Rectal smooth muscle tissue (tissue), 1 donor: ENCODE data around the gene OR56A3.

Source experiments
- H3K27ac ChIP-seq: one replicate; pipeline ENCODE4 v1.7.0; 2013; ENCODE audit warnings: low read depth, low read length, inconsistent platforms
- H3K27me3 ChIP-seq: one replicate; pipeline ENCODE4 v1.7.0; 2013; ENCODE audit warnings: low read length; ENCODE audit not compliant: control insufficient read depth, insufficient read depth
- H3K36me3 ChIP-seq: one replicate; pipeline ENCODE4 v1.7.0; 2013; ENCODE audit warnings: low read length; ENCODE audit not compliant: control insufficient read depth, insufficient read depth
- H3K4me1 ChIP-seq: one replicate; pipeline ENCODE4 v1.7.0; 2013; ENCODE audit warnings: low read length; ENCODE audit not compliant: control insufficient read depth, insufficient read depth
- H3K4me3 ChIP-seq: one replicate; pipeline ENCODE4 v1.7.0; 2013; ENCODE audit warnings: low read length
- H3K9ac ChIP-seq: one replicate; pipeline ENCODE4 v1.7.0; 2013; ENCODE audit warnings: low read length

OR56A3 gene

GRCh38 chr11:5941951-5942350 is at the start of gene OR56A3:
TSS of gene OR56A3 (plus strand) at chr11:5942251. CDS start at chr11:5947347, 5,096 bp downstream.
- Histone ChIP-seq H3K4me3 (no peak within 1 kb of the TSS), H3K27ac (no peak within 1 kb of the TSS), H3K9ac (no peak within 1 kb of the TSS), H3K4me1 (no peaks in the 10 kb centered on the region), H3K36me3 (no peaks in the 10 kb centered on the region), H3K27me3 (no peaks in the 10 kb centered on the region)

- Histone ChIP-seq H3K36me3 (no peaks in the 10 kb centered on the region), H3K9ac (no peak within 1 kb of the TSS), H3K4me3 (no peak within 1 kb of the TSS), H3K27me3 (no peaks in the 10 kb centered on the region), H3K27ac (no peak within 1 kb of the TSS), H3K4me1 (no peaks in the 10 kb centered on the region)
Measured at GRCh38 chr11:5892908-5893307, 49.1 kb upstream of the OR56A3 start, which contains the start of gene OR52E5. TSS of gene OR52E5 (plus strand) at chr11:5893208. CDS start at chr11:5900777, 7,569 bp downstream.

GRCh38 chr11:5899534-5899933 is 42.5 kb upstream of the OR56A3 start:
- Histone ChIP-seq H3K27ac (no peak overlapping the region), H3K27me3 (no peaks in the 10 kb centered on the region), H3K36me3 (no peaks in the 10 kb centered on the region), H3K4me3 (no peak overlapping the region), H3K4me1 (no peaks in the 10 kb centered on the region), H3K9ac (no peak overlapping the region)

- Histone ChIP-seq H3K27me3 (no peaks in the 10 kb centered on the region), H3K4me1 (no peaks in the 10 kb centered on the region), H3K27ac (no peak overlapping the region), H3K9ac (no peak overlapping the region), H3K4me3 (no peak overlapping the region), H3K36me3 (no peaks in the 10 kb centered on the region)
Measured at GRCh38 chr11:5910540-5910939, 31.5 kb upstream of the OR56A3 start.

GRCh38 chr11:5922749-5923426 is 19.2 kb upstream of the OR56A3 start:
- Histone ChIP-seq H3K4me3 (no peak overlapping the region), H3K36me3 (no peaks in the 10 kb centered on the region), H3K4me1 (no peaks in the 10 kb centered on the region), H3K27me3 (no peaks in the 10 kb centered on the region), H3K27ac (no peak overlapping the region), H3K9ac (no peak overlapping the region)

GRCh38 chr11:5923427-5923776 is 18.6 kb upstream of the OR56A3 start:
- no peak overlapping the region for H3K4me3 ChIP-seq
- no peaks in the 10 kb centered on the region for H3K27me3 ChIP-seq
- H3K27ac ChIP-seq, result no peak overlapping the region
- no peaks in the 10 kb centered on the region for H3K36me3 ChIP-seq
- no peak overlapping the region for H3K9ac ChIP-seq
- no peaks in the 10 kb centered on the region for H3K4me1 ChIP-seq

GRCh38 chr11:5923794-5924193 is 18.3 kb upstream of the OR56A3 start:
- H3K36me3 ChIP-seq, result no peaks in the 10 kb centered on the region
- no peak overlapping the region for H3K4me3 ChIP-seq
- H3K9ac ChIP-seq, result no peak overlapping the region
- no peaks in the 10 kb centered on the region for H3K27me3 ChIP-seq
- no peak overlapping the region for H3K27ac ChIP-seq
- no peaks in the 10 kb centered on the region for H3K4me1 ChIP-seq

GRCh38 chr11:5928271-5928670 is 13.8 kb upstream of the OR56A3 start:
- H3K9ac ChIP-seq, result no peak overlapping the region
- no peak overlapping the region for H3K27ac ChIP-seq
- no peaks in the 10 kb centered on the region for H3K27me3 ChIP-seq
- no peaks in the 10 kb centered on the region for H3K4me1 ChIP-seq
- no peak overlapping the region for H3K4me3 ChIP-seq
- no peaks in the 10 kb centered on the region for H3K36me3 ChIP-seq

- no peak overlapping the region for H3K27ac ChIP-seq
- no peaks in the 10 kb centered on the region for H3K36me3 ChIP-seq
- H3K4me1 ChIP-seq, result no peaks in the 10 kb centered on the region
- no peak overlapping the region for H3K4me3 ChIP-seq
- no peak overlapping the region for H3K9ac ChIP-seq
- no peaks in the 10 kb centered on the region for H3K27me3 ChIP-seq
Measured at GRCh38 chr11:5928811-5929210, 13.2 kb upstream of the OR56A3 start.

GRCh38 chr11:5929571-5930368 is 12.3 kb upstream of the OR56A3 start:
- Histone ChIP-seq H3K27me3 (no peaks in the 10 kb centered on the region), H3K9ac (no peak overlapping the region), H3K4me3 (no peak overlapping the region), H3K27ac (no peak overlapping the region), H3K36me3 (no peaks in the 10 kb centered on the region), H3K4me1 (no peaks in the 10 kb centered on the region)

- no peak overlapping the region for H3K4me3 ChIP-seq
- no peaks in the 10 kb centered on the region for H3K4me1 ChIP-seq
- H3K9ac ChIP-seq, result no peak overlapping the region
- H3K27me3 ChIP-seq, result no peaks in the 10 kb centered on the region
- H3K27ac ChIP-seq, result no peak overlapping the region
- H3K36me3 ChIP-seq, result no peaks in the 10 kb centered on the region
Measured at GRCh38 chr11:5930614-5931013, 11.4 kb upstream of the OR56A3 start.

GRCh38 chr11:5931061-5931460 is 11.0 kb upstream of the OR56A3 start:
- H3K27me3 ChIP-seq, result no peaks in the 10 kb centered on the region
- no peak overlapping the region for H3K27ac ChIP-seq
- H3K4me3 ChIP-seq, result no peak overlapping the region
- H3K36me3 ChIP-seq, result no peaks in the 10 kb centered on the region
- no peaks in the 10 kb centered on the region for H3K4me1 ChIP-seq
- no peak overlapping the region for H3K9ac ChIP-seq

- H3K9ac ChIP-seq, result no peak overlapping the region
- no peak overlapping the region for H3K4me3 ChIP-seq
- H3K36me3 ChIP-seq, result no peaks in the 10 kb centered on the region
- H3K27me3 ChIP-seq, result no peaks in the 10 kb centered on the region
- no peak overlapping the region for H3K27ac ChIP-seq
- H3K4me1 ChIP-seq, result no peaks in the 10 kb centered on the region
Measured at GRCh38 chr11:5932671-5933070, 9.4 kb upstream of the OR56A3 start.
